OCI-LY3 (cell line): Measurements from ENCODE around the gene TGIF1.

Experiments used
- CTCF ChIP-seq: fragments of 200-600, 300-600 bp; sonication (generic); IDR thresholded peaks from 2 replicates; pipeline ENCODE4 v1.5.1; 2014; ENCODE audit warnings: antibody characterized with exemption, low read length, low read depth
- EZH2phosphoT487 ChIP-seq: fragments of 200-600 bp; shearing (Covaris generic); IDR thresholded peaks from 2 replicates; pipeline ENCODE4 v1.6.1; 2018; ENCODE audit warnings: antibody characterized with exemption, mixed run types, low read depth

DNA sequence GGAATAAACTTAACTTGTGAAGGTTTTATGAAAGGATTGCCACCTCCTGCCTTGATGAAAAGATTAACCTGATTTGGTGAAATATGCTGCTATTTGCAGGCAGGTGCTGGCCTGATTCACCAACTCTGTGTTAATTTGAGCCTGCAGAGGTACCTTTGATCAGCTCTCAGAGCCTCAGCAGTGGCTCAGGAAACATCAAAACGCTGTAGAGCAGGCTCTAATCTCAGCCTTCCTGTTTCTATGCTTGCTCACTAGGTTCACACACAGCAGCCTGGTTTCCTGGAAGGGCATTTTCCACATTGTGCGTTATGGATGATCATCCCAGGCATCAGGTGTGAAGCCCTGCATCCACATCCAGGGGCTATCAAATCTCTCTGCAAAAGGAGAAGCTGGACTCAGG lies 16.9 kb downstream of the TGIF1 start:
- TF ChIP-seq CTCF (no peak), EZH2phosphoT487 (no peak)
